A172 (cell line): ENCODE data around the gene TMEM204. TPM values are rescaled to one million over a fixed set of nuclear protein-coding genes. Genes with fewer than 3 reads are reported as not detected.

ENCODE experiments used
- DNase-seq: peaks from one replicate; pipeline ENCODE4 v3.0.0-alpha.2; 2015; ENCODE audit warnings: low spot score
- total RNA-seq: library from RNA; depleted of rRNA; stranded (reverse); fragments of >200 nt; shearing (Covaris generic); gene quantifications from 2 replicates; pipeline ENCODE4 v1.2.3, GENCODE V29; 2014

TMEM204 gene
- total RNA-seq, 1 experiment from 2014 or later = not detected

DNA sequence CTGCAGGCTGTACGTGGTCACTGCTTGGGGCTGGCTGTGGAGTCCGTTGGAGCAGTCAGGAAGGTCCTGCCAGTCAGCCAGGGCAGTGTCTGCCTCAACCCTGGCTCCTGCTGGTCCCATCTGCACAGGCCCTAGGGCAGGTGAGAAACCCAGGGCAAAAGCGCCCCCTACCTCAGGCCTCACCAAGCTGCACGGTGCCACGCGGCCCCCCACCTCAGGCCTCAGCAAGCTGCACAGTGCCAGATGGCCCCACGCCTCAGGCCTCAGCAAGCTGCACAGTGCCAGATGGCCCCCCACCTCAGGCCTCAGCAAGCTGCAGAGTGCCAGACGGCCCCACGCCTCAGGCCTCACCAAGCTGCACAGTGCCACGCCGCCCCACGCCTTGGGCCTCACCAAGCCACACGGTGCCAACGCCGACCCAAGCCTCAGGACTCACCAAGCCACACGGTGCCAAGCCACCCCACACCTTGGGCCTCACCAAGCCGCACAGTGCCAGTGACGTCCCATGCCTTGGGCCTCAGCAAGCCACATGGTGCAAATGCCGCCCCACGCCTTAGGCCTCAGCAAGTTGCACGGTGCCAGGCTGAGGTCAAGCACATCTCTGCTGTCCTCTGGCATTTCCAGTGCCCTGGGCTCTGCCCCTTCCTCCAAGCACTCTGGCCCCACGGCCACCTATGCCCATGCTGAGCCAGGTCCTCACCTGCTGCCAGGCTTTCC lies 5.5 kb downstream of the TMEM204 start:
- DNase-seq = no peak

DNA sequence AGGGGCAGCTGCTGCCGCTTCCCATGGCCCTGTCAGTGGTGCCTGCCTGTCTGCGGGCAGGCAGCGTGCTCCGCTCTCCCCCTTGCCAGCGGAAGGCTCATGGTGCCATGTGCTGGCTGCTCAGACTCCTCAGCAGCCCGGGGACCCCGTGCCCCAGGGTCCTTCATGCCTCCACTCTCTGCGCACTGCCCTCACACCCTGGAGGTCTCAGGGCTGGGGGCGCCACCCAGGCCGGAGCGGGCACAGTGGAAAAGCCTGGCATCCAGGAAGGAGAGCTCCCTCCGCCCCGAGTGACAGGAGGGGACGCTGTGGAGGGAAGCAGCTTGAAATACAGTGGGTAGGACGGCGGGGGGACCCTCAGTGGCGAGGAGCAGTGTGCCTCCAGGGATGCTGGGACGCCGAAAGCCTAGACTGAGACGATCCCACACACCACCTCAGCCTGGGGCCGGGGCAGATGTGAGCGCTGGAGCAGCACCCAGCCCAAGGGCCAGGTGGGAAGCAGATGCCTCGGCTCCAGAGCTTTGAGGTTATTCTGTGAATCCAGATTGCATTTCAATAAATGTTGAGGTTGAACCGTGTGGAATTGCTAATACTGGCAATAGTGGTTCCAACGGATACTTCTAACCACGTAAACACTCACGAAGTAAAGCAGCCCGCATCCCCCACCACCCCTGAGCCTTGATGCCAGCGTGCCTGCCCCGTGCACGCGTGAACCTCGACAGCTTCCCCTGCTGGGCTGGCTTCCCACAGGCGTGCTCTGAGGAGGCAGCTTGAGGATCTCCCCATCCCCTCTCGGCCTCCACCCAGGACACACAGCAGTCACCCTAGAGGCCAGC lies 6.5 kb downstream of the TMEM204 start:
- DNase-seq = no peak

DNA sequence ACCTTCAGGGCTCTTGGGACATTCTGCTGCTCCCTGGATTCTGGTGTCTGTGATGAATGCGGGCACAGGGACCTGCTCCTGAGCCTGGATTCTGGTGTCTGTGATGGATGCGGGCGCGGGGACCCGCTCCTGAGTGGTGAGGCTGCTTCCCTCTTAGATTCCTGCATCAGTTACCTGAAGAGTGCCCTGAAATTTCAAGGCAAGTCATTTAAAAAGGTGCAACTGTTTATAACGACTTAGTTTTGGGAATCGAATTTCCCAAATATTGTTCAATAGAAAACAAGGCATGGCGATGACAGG lies 7.0 kb downstream of the TMEM204 start:
- DNase-seq = no peak

DNA sequence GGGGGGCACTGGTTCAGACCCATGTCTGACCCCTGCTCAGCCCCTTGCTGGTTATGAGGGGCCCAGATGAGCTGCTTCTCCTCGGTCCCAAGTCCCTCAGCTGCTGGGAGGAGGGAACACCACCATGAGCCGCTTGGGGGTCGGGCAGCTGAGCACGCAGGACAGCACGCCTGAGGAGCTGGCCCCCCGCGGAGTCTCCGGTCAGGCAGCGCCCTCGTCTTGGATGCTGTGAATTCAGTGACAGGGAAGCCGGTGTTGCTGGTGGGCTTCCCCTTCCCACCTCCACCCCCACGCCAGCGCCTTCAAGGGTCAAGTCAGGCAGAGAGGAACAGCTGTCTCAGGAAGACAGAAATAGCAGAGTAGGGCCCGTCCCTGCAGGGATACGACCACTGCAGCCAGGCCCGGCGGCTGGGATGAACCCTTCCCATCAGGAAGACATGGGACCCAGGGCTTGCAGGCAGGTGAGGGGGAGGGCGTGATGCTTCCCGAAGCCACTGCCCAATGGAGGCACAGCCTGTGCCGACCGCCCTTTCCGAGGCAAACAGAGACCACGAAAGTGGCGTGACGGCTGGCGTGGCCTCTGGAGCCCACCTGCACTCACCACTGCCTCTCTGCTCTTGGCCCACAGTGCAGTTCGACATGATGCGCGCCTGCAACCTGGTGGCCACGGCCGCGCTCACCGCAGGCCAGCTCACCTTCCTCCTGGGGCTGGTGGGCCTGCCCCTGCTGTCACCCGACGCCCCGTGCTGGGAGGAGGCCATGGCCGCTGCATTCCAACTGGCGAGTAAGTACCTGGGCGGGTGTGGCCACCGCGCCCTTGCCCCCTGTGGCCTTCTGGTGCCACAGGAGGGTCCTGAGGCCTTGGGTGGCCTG lies 8.1 kb downstream of the TMEM204 start:
- no peak for DNase-seq

DNA sequence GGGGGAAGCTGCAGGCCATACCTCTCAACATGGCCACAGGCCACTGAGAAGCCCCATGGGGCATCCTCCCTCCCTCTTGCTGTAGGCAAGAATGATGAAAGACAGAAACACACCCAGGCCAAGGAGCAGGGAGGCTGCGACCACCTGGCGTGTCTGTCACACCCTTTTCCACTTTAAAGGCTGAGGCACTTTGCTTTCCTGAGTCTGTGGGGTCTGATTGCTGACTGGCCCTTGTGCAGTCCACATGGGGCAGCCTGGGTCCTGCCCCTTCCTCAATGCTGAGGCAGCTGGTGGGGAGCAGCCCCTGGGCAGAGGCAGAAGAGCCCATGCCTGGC lies 8.7 kb downstream of the TMEM204 start:
- no peak for DNase-seq

DNA sequence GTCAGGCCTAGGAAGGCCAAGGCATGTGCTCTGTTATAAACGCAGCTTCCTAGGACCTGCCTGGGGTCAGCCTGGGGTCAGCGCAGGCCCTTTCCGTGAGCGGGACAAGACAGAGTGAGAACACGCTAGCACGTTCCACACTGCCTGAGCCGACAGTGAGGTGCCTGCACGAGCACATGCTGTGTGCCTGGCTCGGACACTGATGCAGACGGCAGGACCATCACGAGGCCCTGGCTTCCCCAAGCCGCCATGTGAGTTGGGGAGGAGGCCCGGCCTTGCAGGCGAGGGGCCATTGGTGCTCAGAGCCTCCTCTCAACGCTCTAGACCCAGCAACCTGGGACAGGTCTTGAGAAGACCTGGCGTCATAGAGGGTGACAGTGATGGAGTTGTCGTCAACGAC lies 9.1 kb downstream of the TMEM204 start:
- no peak for DNase-seq

DNA sequence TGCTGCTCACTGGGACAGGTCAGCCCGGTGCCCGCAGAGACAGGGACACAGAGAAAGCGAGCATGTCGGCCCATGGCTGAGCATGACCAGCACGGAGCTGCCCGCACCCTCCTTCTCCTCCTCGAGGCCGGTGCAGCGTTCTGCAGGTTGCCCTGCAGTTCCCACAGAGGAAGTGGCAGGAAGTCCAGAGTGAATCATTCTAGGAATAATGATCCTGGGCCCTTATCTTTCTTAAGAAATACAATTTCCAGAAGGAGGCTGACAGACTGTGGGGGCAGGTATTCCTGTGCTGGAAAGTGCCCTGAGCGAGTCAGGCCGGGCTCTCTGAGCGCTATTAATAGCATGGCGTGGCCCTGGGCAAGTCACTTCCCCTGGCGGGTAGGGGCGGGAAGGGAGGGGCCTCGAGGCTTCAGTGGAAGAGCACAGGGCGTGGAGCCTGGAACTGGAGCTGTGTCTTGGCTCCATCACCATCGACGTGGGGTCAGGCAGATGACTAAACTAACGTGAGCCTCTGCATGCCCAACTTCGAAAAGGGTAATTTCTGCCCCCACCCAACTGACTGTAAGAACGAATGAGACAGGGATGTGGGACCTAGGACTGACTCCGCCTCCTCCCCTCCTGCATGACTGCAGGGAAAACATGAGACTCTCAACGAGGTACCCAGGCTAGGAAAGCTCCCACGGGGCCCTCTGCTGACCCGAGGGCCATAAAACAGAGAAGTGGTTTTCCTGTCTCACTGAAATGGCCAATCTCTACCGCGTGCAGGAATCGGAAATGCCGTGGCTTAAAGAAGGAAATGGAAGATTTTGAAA lies 9.8 kb downstream of the TMEM204 start:
- DNase-seq = peak; percentile 95

GRCh38 chr16:1545044-1546040 lies 11.9 kb downstream of the TMEM204 start:
- DNase-seq = no peak

DNA sequence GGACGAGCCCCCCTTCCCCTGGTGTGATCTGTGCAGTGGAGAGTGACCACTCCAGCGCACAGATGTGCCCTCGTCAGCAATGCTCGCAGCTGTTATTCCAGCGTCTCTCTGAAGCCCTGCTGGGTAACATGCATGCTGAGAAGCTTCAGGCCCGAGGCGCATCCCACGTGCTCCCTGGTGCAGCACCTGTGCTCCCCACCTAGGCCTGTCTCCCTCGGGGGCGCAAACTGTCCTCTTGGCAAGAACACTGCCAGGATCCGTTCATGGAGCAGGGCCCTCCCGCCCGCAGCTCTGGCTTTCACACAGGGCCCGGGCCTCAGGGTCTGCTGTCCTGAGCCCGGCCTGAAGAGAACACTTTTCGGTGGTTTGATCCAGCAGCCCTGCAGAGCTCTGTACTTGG lies 13.0 kb downstream of the TMEM204 start:
- no peak for DNase-seq

- no peak for DNase-seq
Measured at GRCh38 chr16:1548233-1548632, 14.8 kb downstream of the TMEM204 start.

DNA sequence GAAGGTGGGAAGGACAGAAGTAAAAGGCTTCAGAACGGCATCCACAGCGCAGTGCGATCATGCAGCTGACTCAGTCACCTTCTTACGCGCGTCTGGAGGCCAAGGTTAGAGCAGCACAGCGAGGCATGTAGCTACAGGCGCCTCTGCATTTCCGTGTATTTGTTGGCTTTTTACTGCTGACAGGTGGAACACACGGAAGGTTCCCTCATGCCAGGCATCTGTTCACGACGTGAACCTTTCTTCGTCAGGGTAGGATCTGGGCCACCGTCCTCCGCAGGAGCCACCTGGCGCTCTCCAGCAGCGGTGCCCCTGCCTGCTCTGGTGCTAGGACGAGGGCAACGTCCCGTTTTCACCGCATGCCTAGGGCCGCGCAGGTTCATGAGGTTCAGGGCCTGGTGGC lies 15.3 kb downstream of the TMEM204 start:
- DNase-seq = no peak

GRCh38 chr16:1550069-1550468 lies 16.6 kb downstream of the TMEM204 start:
- DNase-seq = no peak

DNA sequence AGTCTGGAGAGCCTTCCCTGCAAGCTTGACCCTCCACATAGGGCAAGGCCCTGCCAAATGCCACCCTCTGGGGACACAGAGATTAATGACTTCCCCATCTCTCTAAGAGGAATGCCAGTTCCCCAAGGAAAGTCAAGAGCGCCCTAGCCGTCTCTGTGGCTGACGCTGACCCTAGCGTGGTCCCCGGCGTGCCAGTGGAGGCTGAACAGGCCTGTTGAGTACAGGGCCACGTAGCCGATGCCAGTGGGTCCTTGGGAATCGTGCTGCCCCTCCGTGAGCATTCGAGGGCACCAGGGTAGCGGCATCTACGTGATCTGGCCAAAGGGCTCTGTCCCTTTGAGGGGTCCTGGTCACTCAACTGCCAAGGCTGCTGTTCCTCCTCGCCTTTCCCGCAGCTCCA lies 17.2 kb downstream of the TMEM204 start:
- DNase-seq = no peak

GRCh38 chr16:1551166-1551565 lies 17.7 kb downstream of the TMEM204 start:
- DNase-seq = no peak

- no peak for DNase-seq
Measured at GRCh38 chr16:1552129-1552528, 18.7 kb downstream of the TMEM204 start.

DNA sequence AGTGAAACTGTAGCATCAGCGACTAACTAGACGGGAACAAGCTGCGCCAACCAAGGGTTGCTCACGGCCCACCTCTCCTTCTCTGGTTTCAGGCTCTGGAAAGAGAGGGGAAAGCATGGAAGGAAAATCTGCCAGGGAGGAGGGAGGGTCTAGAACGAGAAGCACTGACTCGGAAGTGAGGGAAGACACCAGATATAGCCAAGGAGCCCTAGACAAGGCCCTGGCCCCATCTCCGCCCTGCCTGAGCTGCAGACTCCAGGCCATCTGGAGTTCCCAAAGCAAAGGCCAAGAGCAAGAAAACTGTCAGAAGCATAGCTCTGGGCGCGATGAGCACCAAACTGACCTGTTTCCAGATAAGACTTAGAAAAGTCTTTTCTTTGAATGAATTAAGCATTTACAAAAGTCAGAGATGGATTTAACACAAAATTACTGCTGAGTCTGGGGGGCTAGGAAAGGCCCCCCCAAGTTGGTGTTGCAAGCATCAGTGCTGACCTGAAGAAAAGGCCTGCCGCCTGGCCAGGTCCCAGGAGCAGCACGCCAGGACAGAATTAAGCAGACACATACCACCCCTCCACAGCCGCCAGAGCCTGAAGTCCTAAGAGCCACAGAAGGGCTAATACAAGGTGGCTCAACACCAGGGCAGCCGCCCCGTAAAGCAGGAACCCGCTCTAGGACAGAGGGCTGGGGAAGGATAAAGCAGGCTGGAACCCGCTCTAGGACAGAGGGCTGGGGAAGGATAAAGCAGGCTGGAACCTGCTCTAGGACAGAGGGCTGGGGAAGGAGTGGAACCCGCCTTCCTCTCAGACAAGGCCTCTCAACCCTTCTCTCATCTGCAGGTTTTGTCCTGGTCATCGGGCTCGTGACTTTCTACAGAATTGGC lies 20.7 kb downstream of the TMEM204 start:
- DNase-seq = no peak

GRCh38 chr16:1554826-1555445 lies 21.5 kb downstream of the TMEM204 start:
- DNase-seq = no peak

DNA sequence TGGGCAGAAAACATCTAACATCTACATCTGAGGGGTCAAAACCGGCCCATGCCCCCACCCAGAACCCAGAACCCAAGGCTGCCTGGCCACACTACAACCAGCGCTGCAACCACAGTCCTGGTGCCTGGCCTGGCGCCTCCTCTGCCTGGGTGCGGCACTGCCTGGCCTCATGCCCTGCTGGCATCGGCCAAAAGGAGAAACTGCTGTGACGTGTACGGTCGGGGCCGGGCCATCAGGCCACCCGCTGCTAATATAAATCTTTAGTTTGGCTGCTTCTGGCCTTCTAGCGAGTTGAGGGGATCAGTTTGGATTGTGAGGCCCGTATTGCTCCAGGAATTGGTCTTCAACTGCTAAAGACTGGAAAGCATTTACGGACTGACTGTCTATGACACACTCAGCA lies 22.8 kb downstream of the TMEM204 start:
- no peak for DNase-seq

GRCh38 chr16:1557074-1557473 lies 23.6 kb downstream of the TMEM204 start:
- no peak for DNase-seq
